Kidney (tissue), 14 donors: Measurements from ENCODE around the gene PPP2R5B. TPM values are rescaled to one million over a fixed set of nuclear protein-coding genes. Genes with fewer than 3 reads are reported as not detected.

ENCODE experiments used
- DNase-seq, 5 donors: peaks; one replicate each; pipeline ENCODE4 v3.0.0-alpha.2; 2013 to 2020
- FAIRE-seq: peaks from 2 replicates; lab custom pipeline; 2012; peaks lifted over from hg19 to GRCh38; lab: Jason Lieb, UNC
- H3K27ac ChIP-seq, 2 donors: one replicate each; pipeline ENCODE4 v1.7.0; 2013; ENCODE audit warnings: low read depth in 2 of 2, low read length in 2 of 2, inconsistent platforms in 1 of 2
- H3K27me3 ChIP-seq: one replicate; pipeline ENCODE4 v1.7.1; 2013; ENCODE audit warnings: low read length, inconsistent platforms; ENCODE audit not compliant: control insufficient read depth, insufficient read depth
- H3K36me3 ChIP-seq, 3 donors: one replicate each; pipeline versions ENCODE4 v1.7.0 to v1.7.1; 2013; ENCODE audit warnings: low read length in 3 of 3, control low read depth in 1 of 3, inconsistent platforms in 1 of 3; ENCODE audit not compliant: insufficient read depth in 3 of 3, control insufficient read depth in 2 of 3
- H3K4me1 ChIP-seq, 3 donors: one replicate each; pipeline versions ENCODE4 v1.7.0 to v1.7.1; 2013; ENCODE audit warnings: low read length in 3 of 3, inconsistent platforms in 1 of 3, low read depth in 1 of 3; ENCODE audit not compliant: control insufficient read depth in 2 of 3, insufficient read depth in 2 of 3
- H3K4me3 ChIP-seq, 3 donors: one replicate each; pipeline versions ENCODE4 v1.7.0 to v1.8.1; 2013; ENCODE audit warnings: low read length in 3 of 3, control low read depth in 1 of 3, inconsistent platforms in 1 of 3
- H3K9ac ChIP-seq, 3 donors: one replicate each; pipeline versions ENCODE4 v1.7.0 to v1.7.1; 2013; ENCODE audit warnings: low read length in 3 of 3, control low read depth in 1 of 3, inconsistent platforms in 1 of 3
- H3K9me3 ChIP-seq, 3 donors: one replicate each; pipeline versions ENCODE4 v1.7.0 to v1.7.1; 2013; ENCODE audit warnings: low read length in 3 of 3, control low read depth in 1 of 3, inconsistent platforms in 1 of 3; ENCODE audit not compliant: control insufficient read depth in 2 of 3, insufficient read depth in 1 of 3
- CTCF ChIP-seq: IDR thresholded peaks from 3 replicates; pipeline ENCODE4 v1.5.1; 2012; ENCODE audit warnings: mild to moderate bottlenecking, moderate library complexity, borderline replicate concordance; ENCODE audit not compliant: insufficient read depth; ENCODE audit errors: extremely low read depth
- intact Hi-C: fragments of 100-400 bp; cut with DNase I; formaldehyde crosslinking; loops from one replicate; pipeline ENCODE4 v1.11.1; 2022
- polyA plus RNA-seq: library from polyadenylated mRNA; stranded (reverse); fragments of 350-450 nt; fragmentation: Illumina TruSeq; extraction: RNeasy Lipid Tissue Mini Kit (QIAGEN cat#74804); gene quantifications from one replicate; pipeline ENCODE4 v1.2.3, GENCODE V29; 2014; ENCODE audit warnings: low read depth, low replicate concordance; ENCODE audit not compliant: insufficient read depth
- total RNA-seq: library from RNA; stranded (reverse); fragmentation: NEBNext Ultra II Directional; extraction: Animal tissue kit (Norgen Biotek cat#: 25700); gene quantifications from one replicate; pipeline ENCODE4 v1.2.1, GENCODE V29; 2021
- donor health status: control.
- donor health status: control.
- donor health status: control.
- donor health status: control.
- donor health status: control.
- donor health status: DM: yes; HTN: yes; CAD: no.
- donor health status: Normal renal cell carcinoma (clear cell type).

PPP2R5B gene
- total and polyA plus RNA-seq, 2 donors from 2014 or later: 16.8 to 21.2 TPM

GRCh38 chr11:64933213-64933934 is 8.9 kb downstream of the PPP2R5B start:
- no peak overlapping the region for H3K9ac ChIP-seq
- DNase-seq (no peak), FAIRE-seq (no peak)
- H3K27ac ChIP-seq: no peak overlapping the region
- no peaks in the 10 kb centered on the region for H3K9me3 ChIP-seq
- H3K4me3 ChIP-seq: no peak overlapping the region
- H3K27me3 ChIP-seq: no peaks in the 10 kb centered on the region
- no peak for TF ChIP-seq CTCF
- intact Hi-C loops: loop anchor here (10.0 kb wide), 1 partner anchor 61 kb away; the partner anchor contains the start of gene BATF2
- H3K36me3 ChIP-seq: peaks cover 0 to 37% (median 23%) of the 10 kb centered on the region in 3 donors
- H3K4me1 ChIP-seq: peaks cover 0 to 2% (median 0%) of the 10 kb centered on the region in 3 donors

DNA sequence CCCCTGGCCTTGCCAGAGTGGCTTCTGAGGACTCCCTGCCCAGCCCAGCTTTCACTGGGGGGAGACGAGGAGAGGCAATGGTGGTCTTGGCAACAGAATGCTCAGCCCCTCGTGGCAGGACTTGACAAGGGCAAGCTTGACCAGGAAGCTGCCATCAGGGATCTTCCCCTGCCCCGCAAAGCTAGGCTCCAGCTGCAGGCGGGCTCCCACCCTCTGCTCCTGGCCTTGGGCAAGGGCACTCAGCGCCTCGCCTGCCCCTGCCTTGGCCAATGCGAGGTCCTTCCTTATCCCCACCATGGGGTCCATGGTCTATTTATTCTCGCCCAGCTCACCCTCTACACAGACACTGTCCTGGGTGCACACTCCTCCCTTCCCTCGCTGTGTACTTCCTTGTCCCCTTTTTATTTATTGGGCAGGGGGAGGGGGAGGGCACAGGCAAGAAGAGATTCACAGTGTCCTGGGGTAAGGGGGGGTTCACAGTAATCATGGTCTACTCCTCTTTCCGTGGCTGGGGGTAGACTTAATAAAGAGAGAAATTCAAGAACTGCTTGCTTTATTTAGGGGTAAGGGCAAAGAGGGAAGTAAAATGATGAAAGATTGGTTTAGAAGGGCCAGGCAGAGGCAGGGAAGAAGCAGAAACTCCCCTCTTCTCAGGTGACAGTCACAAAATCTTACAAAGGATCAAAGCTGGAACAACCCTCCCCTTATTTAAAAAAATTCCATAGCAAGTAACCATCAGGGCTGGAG is 9.6 kb downstream of the PPP2R5B start:
- DNase-seq (peak in 2 of 5 donors; percentile 30 to 47), FAIRE-seq (no peak)
- peaks cover 0 to 2% (median 0%) of the 10 kb centered on the region in 3 donors for H3K4me1 ChIP-seq
- intact Hi-C loops: loop anchor here (10.0 kb wide), 1 partner anchor 61 kb away; the partner anchor contains the start of gene BATF2
- no peaks in the 10 kb centered on the region for H3K9me3 ChIP-seq
- H3K36me3 ChIP-seq: peaks cover 0 to 34% (median 23%) of the 10 kb centered on the region in 3 donors
- H3K27me3 ChIP-seq: no peaks in the 10 kb centered on the region
- no peak overlapping the region for H3K4me3 ChIP-seq
- H3K27ac ChIP-seq: no peak overlapping the region
- TF ChIP-seq CTCF: no peak
- no peak overlapping the region for H3K9ac ChIP-seq

DNA sequence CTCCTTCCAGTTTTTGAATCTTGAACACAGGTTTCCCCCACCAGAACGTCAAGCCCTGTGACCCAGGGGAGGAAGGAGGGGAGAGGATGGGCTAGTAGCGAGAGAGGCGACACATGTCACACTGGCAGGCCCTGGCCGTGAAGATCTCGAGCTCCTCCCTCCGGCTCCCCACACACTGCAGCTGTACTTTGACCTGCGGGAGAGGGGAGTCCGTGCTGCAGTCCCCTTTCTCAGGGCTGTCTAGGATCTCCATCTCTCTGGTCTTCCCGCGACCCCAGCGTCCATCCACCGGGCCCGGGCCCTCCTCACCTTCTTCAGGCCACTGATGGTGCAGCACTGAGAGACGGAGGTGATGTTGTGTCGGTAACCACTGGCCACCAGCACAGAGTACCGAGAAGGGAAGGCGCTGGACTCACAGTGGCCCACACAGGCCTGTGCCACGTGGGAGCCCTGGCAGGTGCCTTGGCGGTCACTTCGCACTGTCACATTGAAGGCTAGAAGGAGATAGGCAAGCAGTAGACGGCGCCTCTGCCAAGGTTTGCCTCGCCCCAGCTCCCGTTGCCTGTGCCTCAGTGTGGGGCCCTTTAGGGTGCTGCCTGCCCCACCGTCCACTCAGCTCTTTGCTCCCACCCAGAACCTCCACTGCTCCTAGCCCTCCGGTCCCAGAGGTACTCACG is 10.3 kb downstream of the PPP2R5B start:
- no peaks in the 10 kb centered on the region for H3K9me3 ChIP-seq
- DNase-seq: peak in 3 of 5 donors; percentile 51 to 66 (median 60)
- H3K4me3 ChIP-seq: no peak overlapping the region
- intact Hi-C loops: loop anchor here (10.0 kb wide), 1 partner anchor 60 kb away; the partner anchor contains the start of gene BATF2
- no peak overlapping the region for H3K27ac ChIP-seq
- TF ChIP-seq CTCF: no peak
- peaks cover 0 to 2% (median 0%) of the 10 kb centered on the region in 3 donors for H3K4me1 ChIP-seq
- H3K27me3 ChIP-seq: no peaks in the 10 kb centered on the region
- no peak for FAIRE-seq
- peaks cover 0 to 30% (median 23%) of the 10 kb centered on the region in 3 donors for H3K36me3 ChIP-seq
- H3K9ac ChIP-seq: no peak overlapping the region
